NB4 (cell line): ENCODE results near the gene GNAI1.

ENCODE experiments used
- DNase-seq: peaks from one replicate; pipeline ENCODE4 v3.0.0; 2010; ENCODE audit warnings: low read depth
- H3K4me3 ChIP-seq: one replicate; pipeline ENCODE4 v1.5.1; 2011; ENCODE audit warnings: mild to moderate bottlenecking, low read depth, low read length, moderate library complexity
- CTCF ChIP-seq: IDR thresholded peaks from one replicate; pipeline ENCODE4 v1.5.1; 2012; ENCODE audit warnings: low read depth, low read length
- MYC ChIP-seq: IDR thresholded peaks from 2 replicates; pipeline ENCODE4 v1.6.1; 2011; ENCODE audit warnings: low read depth, low read length
- POLR2A ChIP-seq: IDR thresholded peaks from 2 replicates; pipeline ENCODE4 v1.6.1; 2011; ENCODE audit warnings: mild to moderate bottlenecking; ENCODE audit not compliant: insufficient read length; ENCODE audit errors: extremely low read depth
- TF ChIP-seq, protein P1 (sequence below): IDR thresholded peaks from 2 replicates; pipeline ENCODE4 v1.6.1; 2011; ENCODE audit warnings: low read depth, low read length

Gene GNAI1

GRCh38 chr7:80213814-80214213, 79.2 kb downstream of the GNAI1 start:
- no peak overlapping the region for H3K4me3 ChIP-seq

DNA sequence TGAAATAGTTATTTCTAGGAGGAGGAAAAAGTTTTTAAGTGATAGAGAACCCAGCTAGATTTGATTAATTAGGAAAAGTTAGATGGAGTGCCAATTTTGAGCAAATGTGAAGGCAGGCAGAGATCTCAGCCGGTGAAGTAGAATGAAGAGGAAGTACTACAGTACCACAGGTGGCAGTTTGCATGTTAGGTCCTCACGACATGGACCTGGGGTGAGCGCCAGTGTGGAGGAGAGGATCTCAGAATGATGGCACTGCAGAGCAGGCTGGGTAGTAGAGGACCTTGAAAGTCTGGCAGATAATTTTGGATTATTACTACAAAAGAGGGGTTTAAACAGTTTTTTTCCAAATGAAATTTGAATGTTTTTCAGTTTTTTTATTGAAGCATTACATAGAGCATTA, 81.1 kb downstream of the GNAI1 start:
- H3K4me3 ChIP-seq = no peak overlapping the region
- no peak for DNase-seq
- TF ChIP-seq, protein P1, sequence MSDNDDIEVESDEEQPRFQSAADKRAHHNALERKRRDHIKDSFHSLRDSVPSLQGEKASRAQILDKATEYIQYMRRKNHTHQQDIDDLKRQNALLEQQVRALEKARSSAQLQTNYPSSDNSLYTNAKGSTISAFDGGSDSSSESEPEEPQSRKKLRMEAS = no peak
- no peak for TF ChIP-seq POLR2A
- TF ChIP-seq CTCF = no peak
- TF ChIP-seq MYC = no peak

More at GRCh38 chr7:80213814-80214213, 79.2 kb downstream of the GNAI1 start:
- no peak for TF ChIP-seq CTCF
- TF ChIP-seq POLR2A = no peak
- TF ChIP-seq MYC = no peak
- TF ChIP-seq, protein P1 = no peak
- no peak for DNase-seq

GRCh38 chr7:80216996-80217842, 82.6 kb downstream of the GNAI1 start:
- H3K4me3 ChIP-seq = no peak overlapping the region
- no peak for DNase-seq
- TF ChIP-seq, protein P1 = no peak
- no peak for TF ChIP-seq CTCF
- TF ChIP-seq MYC = no peak
- no peak for TF ChIP-seq POLR2A

GRCh38 chr7:80218723-80219122, 84.1 kb downstream of the GNAI1 start:
- TF ChIP-seq MYC (no peak), POLR2A (no peak), CTCF (no peak)
- TF ChIP-seq, protein P1 = no peak
- no peak for DNase-seq
- H3K4me3 ChIP-seq = no peak overlapping the region

GRCh38 chr7:80220022-80220634, 85.5 kb downstream of the GNAI1 start:
- DNase-seq = no peak
- TF ChIP-seq POLR2A (no peak), MYC (no peak), CTCF (no peak)
- TF ChIP-seq, protein P1 = no peak
- H3K4me3 ChIP-seq = no peak overlapping the region
